Hepatocyte (in vitro differentiated cells): ENCODE data around the gene TELO2. TPM values are rescaled to one million over a fixed set of nuclear protein-coding genes. Genes with fewer than 3 reads are reported as not detected.

ENCODE experiments used
- DNase-seq: peaks from one replicate; pipeline ENCODE4 v3.0.0-alpha.2; 2016; ENCODE audit warnings: low spot score
- H2AFZ ChIP-seq: fragments of 200-600 bp; sonication (generic); 2 replicates; pipeline ENCODE4 v1.6.0; 2016; ENCODE audit warnings: antibody characterized with exemption, mild to moderate bottlenecking
- H3K27ac ChIP-seq: fragments of 200-600 bp; sonication (generic); 2 replicates; pipeline ENCODE4 v1.5.1; 2016; ENCODE audit warnings: mild to moderate bottlenecking
- H3K27me3 ChIP-seq: fragments of 200-600 bp; sonication (generic); 2 replicates; pipeline ENCODE4 v1.6.1; 2016
- H3K36me3 ChIP-seq: fragments of 200-600 bp; sonication (generic); replicated peaks from 2 replicates; pipeline ENCODE4 v1.5.1; 2016; ENCODE audit warnings: low read depth; ENCODE audit not compliant: insufficient read depth
- H3K4me1 ChIP-seq: fragments of 200-600 bp; sonication (generic); 2 replicates; pipeline ENCODE4 v1.5.1; 2016; ENCODE audit warnings: mild to moderate bottlenecking, moderate library complexity; ENCODE audit not compliant: insufficient read depth
- H3K4me2 ChIP-seq: fragments of 200-600 bp; sonication (generic); 2 replicates; pipeline ENCODE4 v1.6.0; 2016
- H3K4me3 ChIP-seq: fragments of 200-600 bp; sonication (generic); 2 replicates; pipeline ENCODE4 v1.5.1; 2016; ENCODE audit warnings: mild to moderate bottlenecking
- H3K79me2 ChIP-seq: fragments of 200-600 bp; sonication (generic); 2 replicates; pipeline ENCODE4 v1.6.0; 2017; ENCODE audit warnings: mild to moderate bottlenecking
- H3K9me2 ChIP-seq: fragments of 200-600 bp; sonication (generic); replicated peaks from 2 replicates; pipeline ENCODE4 v1.6.0; 2017; ENCODE audit warnings: mild to moderate bottlenecking; ENCODE audit not compliant: insufficient read depth
- H3K9me3 ChIP-seq: fragments of 200-600 bp; sonication (generic); 2 replicates; pipeline ENCODE4 v1.5.1; 2016; ENCODE audit warnings: low read depth, mild to moderate bottlenecking
- H4K20me1 ChIP-seq: fragments of 200-600 bp; sonication (generic); 2 replicates; pipeline ENCODE4 v1.6.0; 2016; ENCODE audit warnings: mild to moderate bottlenecking; ENCODE audit not compliant: insufficient read depth, poor library complexity, severe bottlenecking
- CTCF ChIP-seq: fragments of 200-600 bp; sonication (generic); IDR thresholded peaks from 2 replicates; pipeline ENCODE4 v1.5.1; 2016; ENCODE audit warnings: antibody characterized with exemption, mild to moderate bottlenecking; ENCODE audit not compliant: poor library complexity
- EZH2 ChIP-seq: fragments of 200-600 bp; sonication (generic); IDR thresholded peaks from 2 replicates; pipeline ENCODE4 v1.6.1; 2016; ENCODE audit warnings: antibody characterized with exemption, mild to moderate bottlenecking, borderline replicate concordance
- EZH2phosphoT487 ChIP-seq: fragments of 200-600 bp; sonication (generic); IDR thresholded peaks from one replicate; pipeline ENCODE4 v1.6.1; 2018; ENCODE audit warnings: antibody characterized with exemption, mild to moderate bottlenecking, low read depth, moderate library complexity; ENCODE audit not compliant: unreplicated experiment, severe bottlenecking
- WGBS: methylation state at CpG from one replicate; pipeline ENCODE4 v1.1.6; 2016; ENCODE audit warnings: low lambda C conversion rate; ENCODE audit errors: missing lambda C conversion rate; 5-methylcytosine and 5-hydroxymethylcytosine counted together
- polyA plus RNA-seq: library from polyadenylated mRNA; unstranded; fragments of >200 nt; fragmentation: Nextera tagmentation; extraction: Ambion mirVana; gene quantifications from 2 replicates; pipeline ENCODE4 v1.2.1, GENCODE V29; 2016
- total RNA-seq: library from RNA; depleted of rRNA; stranded (reverse); fragments of >200 nt; gene quantifications from 2 replicates; pipeline ENCODE4 v1.2.3, GENCODE V29; 2014

The TELO2 gene
- total and polyA plus RNA-seq, 2 experiments from 2014 or later, result 22.8 to 50.9 TPM

DNA sequence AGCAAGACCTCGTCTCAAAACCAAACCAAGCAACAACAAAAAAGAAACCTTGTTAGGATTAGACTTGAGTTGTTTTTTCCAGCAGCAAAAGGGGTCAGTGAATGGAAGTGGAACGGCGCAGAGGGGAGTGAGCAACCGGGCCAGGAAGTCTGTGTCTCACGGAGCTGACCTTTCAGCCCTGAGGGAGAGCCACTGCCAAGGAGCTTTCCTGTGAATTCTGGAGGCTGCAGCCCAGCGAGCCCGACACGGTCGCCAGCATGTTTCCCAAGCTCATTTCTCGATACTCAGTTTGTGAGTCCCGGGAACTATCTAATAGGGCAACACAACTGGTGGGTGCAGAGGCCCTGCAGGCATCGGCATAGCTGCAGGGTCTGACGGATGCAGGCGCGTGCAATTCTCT lies 19.6 kb downstream of the TELO2 start:
- H3K27ac ChIP-seq, result no peak overlapping the region
- H3K4me1 ChIP-seq, result no peaks in the 10 kb centered on the region
- H3K9me3 ChIP-seq, result no peaks in the 10 kb centered on the region
- no peak for TF ChIP-seq CTCF
- no peak for TF ChIP-seq EZH2
- no peak for TF ChIP-seq EZH2phosphoT487
- H3K4me3 ChIP-seq, result no peak overlapping the region
- no peaks in the 10 kb centered on the region for H4K20me1 ChIP-seq
- DNase-seq, result no peak
- no peak overlapping the region for H3K4me2 ChIP-seq
- no peaks in the 10 kb centered on the region for H3K36me3 ChIP-seq
- no peak overlapping the region for H2AFZ ChIP-seq
- no peaks in the 10 kb centered on the region for H3K27me3 ChIP-seq
- 96% methylated on average over 15 of the region's 15 CpGs for WGBS
- H3K79me2 ChIP-seq, result no peaks in the 10 kb centered on the region
- H3K9me2 ChIP-seq, result no peaks in the 10 kb centered on the region

GRCh38 chr16:1514507-1514906 lies 21.3 kb downstream of the TELO2 start:
- no peak overlapping the region for H3K4me3 ChIP-seq
- no peaks in the 10 kb centered on the region for H4K20me1 ChIP-seq
- no peak for TF ChIP-seq EZH2phosphoT487
- no peak for TF ChIP-seq EZH2
- no peak for TF ChIP-seq CTCF
- H3K9me2 ChIP-seq, result no peaks in the 10 kb centered on the region
- DNase-seq, result no peak
- WGBS, result 96% methylated on average over 3 of the region's 3 CpGs
- no peaks in the 10 kb centered on the region for H3K79me2 ChIP-seq
- H3K9me3 ChIP-seq, result no peaks in the 10 kb centered on the region
- H2AFZ ChIP-seq, result no peak overlapping the region
- H3K4me2 ChIP-seq, result no peak overlapping the region
- no peaks in the 10 kb centered on the region for H3K4me1 ChIP-seq
- H3K27me3 ChIP-seq, result no peaks in the 10 kb centered on the region
- H3K27ac ChIP-seq, result no peak overlapping the region
- no peaks in the 10 kb centered on the region for H3K36me3 ChIP-seq

GRCh38 chr16:1518626-1519135 lies 25.5 kb downstream of the TELO2 start:
- WGBS, result 89% methylated on average over 16 of the region's 16 CpGs
- Histone ChIP-seq H3K36me3 (no peaks in the 10 kb centered on the region), H3K27ac (no peak overlapping the region), H2AFZ (no peak overlapping the region), H3K4me3 (no peak overlapping the region), H3K9me3 (no peaks in the 10 kb centered on the region), H3K9me2 (no peaks in the 10 kb centered on the region), H3K4me2 (no peak overlapping the region), H3K4me1 (no peaks in the 10 kb centered on the region), H4K20me1 (no peaks in the 10 kb centered on the region), H3K79me2 (no peaks in the 10 kb centered on the region), H3K27me3 (no peaks in the 10 kb centered on the region)
- TF ChIP-seq EZH2 (no peak), EZH2phosphoT487 (no peak), CTCF (no peak)
- DNase-seq, result no peak

GRCh38 chr16:1519831-1520230 lies 26.7 kb downstream of the TELO2 start:
- Histone ChIP-seq H3K4me1 (no peaks in the 10 kb centered on the region), H2AFZ (no peak overlapping the region), H3K9me2 (no peaks in the 10 kb centered on the region), H3K9me3 (no peaks in the 10 kb centered on the region), H3K4me2 (no peak overlapping the region), H3K79me2 (no peaks in the 10 kb centered on the region), H3K4me3 (no peak overlapping the region), H4K20me1 (no peaks in the 10 kb centered on the region), H3K36me3 (no peaks in the 10 kb centered on the region), H3K27me3 (no peaks in the 10 kb centered on the region), H3K27ac (no peak overlapping the region)
- WGBS, result 94% methylated on average over 17 of the region's 17 CpGs
- TF ChIP-seq CTCF (no peak), EZH2 (no peak), EZH2phosphoT487 (no peak)
- DNase-seq, result no peak
